Left lung (tissue), 10 donors: ENCODE measurements around the gene ZNF69. TPM values are rescaled to one million over a fixed set of nuclear protein-coding genes. Genes with fewer than 3 reads are reported as not detected.
"Not testable (repeated sequence)": the region's sequence is repeated elsewhere in the genome, so short reads cannot be mapped to it uniquely, and the experiment has no call there.

Source experiments
- ATAC-seq: fragments of 200-7000 bp; cut with Tn5 transposase; one replicate; pipeline ENCODE4 v1.9.1; 2020; ENCODE audit warnings: moderate library complexity
- DNase-seq, 4 donors: peaks; one replicate each; pipeline ENCODE4 v3.0.0-alpha.2; 2013 to 2020
- H3K27ac ChIP-seq, 2 donors: fragments of 200-600 bp; sonication (generic) in 1 of 2; one replicate each; pipeline versions ENCODE4 v1.5.0 to v1.8.0; 2020 to 2021
- H3K27me3 ChIP-seq, 2 donors: fragments of 200-600 bp; sonication (generic) in 1 of 2; one replicate each; pipeline versions ENCODE4 v1.5.0 to v1.8.0; 2020 to 2021
- H3K36me3 ChIP-seq, 2 donors: fragments of 200-600 bp; sonication (generic) in 1 of 2; one replicate each; pipeline versions ENCODE4 v1.5.0 to v1.8.0; 2020 to 2021
- H3K4me1 ChIP-seq, 2 donors: fragments of 200-600 bp; one replicate each; pipeline ENCODE4 v1.8.0; 2021
- H3K4me3 ChIP-seq, 2 donors: fragments of 200-600 bp; sonication (generic) in 1 of 2; one replicate each; pipeline versions ENCODE4 v1.5.0 to v1.8.0; 2020 to 2021; ENCODE audit warnings: mild to moderate bottlenecking in 1 of 2
- H3K9me3 ChIP-seq, 2 donors: fragments of 200-600 bp; sonication (generic) in 1 of 2; one replicate each; pipeline versions ENCODE4 v1.5.0 to v1.8.0; 2020 to 2021
- intact Hi-C, 2 donors: fragments of 100-400 bp; cut with DNase I; formaldehyde crosslinking; loops; one replicate each; pipeline versions ENCODE4 v1.11.2 to v1.14.2; 2022
- polyA plus RNA-seq, 6 donors: library from polyadenylated mRNA; unstranded; fragments of 120-200 nt; gene quantifications; one replicate each; pipeline ENCODE4 v1.2.1, GENCODE V29; 2013; ENCODE audit not compliant: insufficient read length in 6 of 6
- total RNA-seq, 2 donors: library from RNA; stranded (reverse); fragmentation: NEBNext Ultra II Directional; extraction: Animal tissue kit (Norgen Biotek cat#: 25700); gene quantifications; one replicate each; pipeline ENCODE4 v1.2.1, GENCODE V29; 2021
- TF ChIP-seq, protein P1 (sequence below), 2 donors: fragments of 200-600 bp; sonication (generic) in 1 of 2; IDR thresholded peaks; one replicate each; pipeline versions ENCODE4 v1.5.0 to v1.8.0; 2021; ENCODE audit warnings: antibody characterized with exemption in 2 of 2
- donor health status: DM: no; HTN: yes; CAD: no.
- donor health status: DM: no; HTN: no; CAD: no.

The ZNF69 gene
- total and polyA plus RNA-seq, 8 donors = 11.2 to 25.0 (median 16.9) TPM

DNA sequence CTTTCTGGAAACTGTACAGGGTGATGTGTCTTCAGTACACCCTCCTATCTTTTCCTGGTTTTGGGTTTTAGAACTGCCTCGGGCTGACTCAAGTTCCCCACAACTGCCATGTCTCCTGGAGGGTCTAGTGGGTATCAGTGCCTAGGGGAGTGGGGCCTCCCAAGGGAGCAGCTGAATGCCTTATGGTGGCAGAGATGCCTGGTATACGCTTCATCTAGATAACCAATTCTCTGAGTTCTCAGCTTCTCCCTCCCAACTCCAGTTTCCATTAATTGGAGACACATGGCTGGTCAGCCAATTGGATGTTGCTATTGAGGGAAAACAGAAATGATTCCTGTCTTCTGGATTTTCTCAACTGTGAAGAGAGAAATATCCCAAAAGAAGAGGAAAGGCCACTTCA lies 26.3 kb upstream of the ZNF69 start:
- TF ChIP-seq, protein P1, sequence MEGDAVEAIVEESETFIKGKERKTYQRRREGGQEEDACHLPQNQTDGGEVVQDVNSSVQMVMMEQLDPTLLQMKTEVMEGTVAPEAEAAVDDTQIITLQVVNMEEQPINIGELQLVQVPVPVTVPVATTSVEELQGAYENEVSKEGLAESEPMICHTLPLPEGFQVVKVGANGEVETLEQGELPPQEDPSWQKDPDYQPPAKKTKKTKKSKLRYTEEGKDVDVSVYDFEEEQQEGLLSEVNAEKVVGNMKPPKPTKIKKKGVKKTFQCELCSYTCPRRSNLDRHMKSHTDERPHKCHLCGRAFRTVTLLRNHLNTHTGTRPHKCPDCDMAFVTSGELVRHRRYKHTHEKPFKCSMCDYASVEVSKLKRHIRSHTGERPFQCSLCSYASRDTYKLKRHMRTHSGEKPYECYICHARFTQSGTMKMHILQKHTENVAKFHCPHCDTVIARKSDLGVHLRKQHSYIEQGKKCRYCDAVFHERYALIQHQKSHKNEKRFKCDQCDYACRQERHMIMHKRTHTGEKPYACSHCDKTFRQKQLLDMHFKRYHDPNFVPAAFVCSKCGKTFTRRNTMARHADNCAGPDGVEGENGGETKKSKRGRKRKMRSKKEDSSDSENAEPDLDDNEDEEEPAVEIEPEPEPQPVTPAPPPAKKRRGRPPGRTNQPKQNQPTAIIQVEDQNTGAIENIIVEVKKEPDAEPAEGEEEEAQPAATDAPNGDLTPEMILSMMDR (IDR thresholded peaks at IDR 0.05) = no peak
- peaks cover 0 to 15% of the 10 kb centered on the region in 2 donors for H3K36me3 ChIP-seq
- H3K9me3 ChIP-seq = peaks cover 0 to 67% of the 10 kb centered on the region in 2 donors
- ATAC-seq (no peak), DNase-seq (no peak)
- no peak overlapping the region for H3K27ac ChIP-seq
- no peaks in the 10 kb centered on the region for H3K4me1 ChIP-seq
- intact Hi-C loops = no loop called here
- H3K27me3 ChIP-seq = no peaks in the 10 kb centered on the region
- H3K4me3 ChIP-seq = no peak overlapping the region

DNA sequence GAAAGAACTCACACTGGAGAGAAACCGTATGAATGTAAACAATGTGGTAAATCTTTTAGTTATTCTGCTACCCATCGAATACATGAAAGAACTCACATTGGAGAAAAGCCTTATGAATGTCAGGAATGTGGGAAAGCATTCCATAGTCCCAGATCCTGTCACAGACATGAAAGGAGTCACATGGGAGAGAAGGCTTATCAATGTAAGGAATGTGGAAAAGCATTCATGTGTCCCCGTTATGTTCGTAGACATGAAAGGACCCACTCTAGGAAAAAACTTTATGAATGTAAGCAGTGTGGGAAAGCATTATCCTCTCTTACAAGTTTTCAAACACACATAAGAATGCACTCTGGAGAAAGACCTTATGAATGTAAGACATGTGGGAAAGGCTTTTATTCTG lies 19.8 kb upstream of the ZNF69 start:
- H3K27me3 ChIP-seq, H3K4me1 ChIP-seq, intact Hi-C loops, H3K27ac ChIP-seq, H3K4me3 ChIP-seq, DNase-seq, ATAC-seq: not testable (repeated sequence)
- peaks cover 14 to 89% of the 10 kb centered on the region in 2 donors for H3K9me3 ChIP-seq
- peaks cover 7 to 50% of the 10 kb centered on the region in 2 donors for H3K36me3 ChIP-seq

DNA sequence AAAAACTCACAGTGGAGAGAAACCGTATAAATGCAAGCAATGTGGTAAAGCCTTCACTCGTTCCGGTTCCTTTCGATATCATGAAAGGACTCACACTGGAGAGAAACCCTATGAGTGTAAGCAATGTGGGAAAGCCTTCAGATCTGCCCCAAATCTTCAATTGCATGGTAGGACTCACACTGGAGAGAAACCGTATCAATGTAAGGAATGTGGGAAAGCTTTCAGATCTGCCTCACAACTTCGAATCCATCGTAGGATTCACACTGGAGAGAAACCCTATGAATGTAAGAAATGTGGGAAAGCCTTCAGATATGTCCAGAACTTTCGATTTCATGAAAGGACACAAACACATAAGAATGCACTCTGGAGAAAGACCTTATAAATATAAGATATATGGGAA lies 19.4 kb upstream of the ZNF69 start:
- intact Hi-C loops = no loop called here
- no peak overlapping the region for H3K4me3 ChIP-seq
- H3K27ac ChIP-seq = no peak overlapping the region
- no peaks in the 10 kb centered on the region for H3K27me3 ChIP-seq
- peaks cover 14 to 89% of the 10 kb centered on the region in 2 donors for H3K9me3 ChIP-seq
- no peak for DNase-seq
- no peaks in the 10 kb centered on the region for H3K4me1 ChIP-seq
- TF ChIP-seq, protein P1 (IDR thresholded peaks at IDR 0.05) = no peak
- peaks cover 7 to 50% of the 10 kb centered on the region in 2 donors for H3K36me3 ChIP-seq
- ATAC-seq = no peak

DNA sequence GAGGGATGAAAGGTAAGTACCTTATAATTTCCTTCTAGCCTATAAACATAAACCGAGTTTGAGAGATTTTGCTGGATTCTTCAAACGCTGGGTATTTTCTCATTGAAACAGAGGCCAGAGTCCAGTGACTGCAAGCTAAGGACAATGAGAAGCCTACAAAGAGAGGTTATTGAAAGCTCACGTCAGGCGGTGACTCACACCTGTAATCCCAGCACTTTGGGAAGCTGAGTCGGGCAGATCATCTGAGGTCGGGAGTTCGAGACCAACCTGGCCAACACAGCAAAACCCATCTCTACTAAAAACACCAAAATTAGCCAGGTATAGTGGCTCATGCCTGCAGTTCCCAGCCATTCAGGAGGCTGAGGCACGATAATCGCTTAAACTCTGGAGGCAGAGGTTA lies 15.0 kb upstream of the ZNF69 start:
- Histone ChIP-seq H3K9me3 (peaks cover 9 to 49% of the 10 kb centered on the region in 2 donors), H3K4me3 (no peak overlapping the region), H3K36me3 (peaks cover 2 to 22% of the 10 kb centered on the region in 2 donors), H3K27ac (no peak overlapping the region), H3K27me3 (no peaks in the 10 kb centered on the region), H3K4me1 (no peaks in the 10 kb centered on the region)
- TF ChIP-seq, protein P1 (IDR thresholded peaks at IDR 0.05) = no peak
- intact Hi-C loops = no loop called here
- DNase-seq (no peak), ATAC-seq (no peak)

DNA sequence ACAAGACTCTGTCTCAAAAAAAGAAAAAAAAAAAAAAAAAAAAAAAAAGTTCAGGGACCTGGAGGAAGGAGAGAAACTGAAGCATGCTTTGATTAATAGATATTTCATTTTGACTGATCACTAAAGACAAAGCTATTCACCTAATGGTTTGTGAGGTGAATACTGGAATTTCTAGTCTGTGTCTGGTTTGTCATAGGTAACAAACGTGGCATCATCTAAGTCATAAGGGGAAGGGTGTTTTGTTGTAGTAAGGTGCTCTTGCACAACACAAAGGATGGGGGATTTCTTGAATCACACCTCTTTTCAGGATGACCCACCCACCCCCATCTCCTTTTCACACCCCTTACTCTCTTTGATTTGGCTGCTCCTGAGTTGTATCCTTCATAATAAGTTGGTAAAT lies 13.8 kb upstream of the ZNF69 start:
- ATAC-seq (no peak), DNase-seq (no peak)
- no peak overlapping the region for H3K4me3 ChIP-seq
- no peaks in the 10 kb centered on the region for H3K4me1 ChIP-seq
- H3K9me3 ChIP-seq = peaks cover 6 to 38% of the 10 kb centered on the region in 2 donors
- H3K27me3 ChIP-seq = no peaks in the 10 kb centered on the region
- TF ChIP-seq, protein P1 (IDR thresholded peaks at IDR 0.05) = no peak
- H3K36me3 ChIP-seq = peaks cover 0 to 10% of the 10 kb centered on the region in 2 donors
- no peak overlapping the region for H3K27ac ChIP-seq
- intact Hi-C loops = no loop called here

DNA sequence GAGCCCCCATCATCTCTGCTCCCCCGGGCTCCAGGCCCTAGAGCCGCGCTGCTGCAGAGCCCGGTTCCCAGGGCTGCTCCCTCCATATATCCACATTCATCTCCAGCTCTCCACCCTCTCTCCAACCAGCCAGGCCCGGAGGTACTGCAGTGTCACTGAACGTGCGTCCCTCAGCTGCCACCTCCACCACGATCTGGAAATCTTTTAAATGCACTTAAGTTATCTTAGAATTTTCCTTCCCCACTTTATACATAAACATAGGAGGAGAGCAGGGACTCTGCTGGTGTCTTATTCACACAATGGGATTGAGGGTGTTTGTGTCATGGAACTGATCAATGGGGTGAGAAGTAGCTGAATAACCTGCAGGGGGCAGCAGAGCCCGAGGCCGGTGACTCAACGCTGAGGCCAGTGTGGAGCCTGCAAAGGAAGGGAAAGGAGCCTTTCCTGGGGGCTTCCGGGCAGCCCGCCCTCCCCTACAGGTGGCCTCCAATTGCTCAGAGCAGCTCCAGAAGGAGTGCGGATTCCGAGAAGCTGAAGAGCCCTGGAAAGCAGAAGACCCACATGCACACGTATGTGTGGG lies 7.8 kb upstream of the ZNF69 start:
- H3K4me1 ChIP-seq, H3K36me3 ChIP-seq, H3K9me3 ChIP-seq, H3K4me3 ChIP-seq, H3K27me3 ChIP-seq, H3K27ac ChIP-seq: not testable (repeated sequence)
- ATAC-seq (peak; percentile 66), DNase-seq (peak in 1 of 4 donors; percentile 79)
- TF ChIP-seq, protein P1 (IDR thresholded peaks at IDR 0.05) = peak in 1 of 2 donors; percentile 41
- intact Hi-C loops = loop anchor here in 1 of 2 donors (5.0 kb wide), 1 partner anchor 108 kb away; no protein-coding TSS in a partner anchor
